Measurements from ENCODE around the gene PHTF1. TPM values are rescaled to one million over a fixed set of nuclear protein-coding genes. Genes with fewer than 3 reads are reported as not detected.

Gene PHTF1
- total and polyA plus RNA-seq, 10 of the 15 experiments (the other 5 are each of a cell fraction or from before 2014, with no cell fraction given), result 7.8 to 37.6 (median 24.1) TPM

DNA sequence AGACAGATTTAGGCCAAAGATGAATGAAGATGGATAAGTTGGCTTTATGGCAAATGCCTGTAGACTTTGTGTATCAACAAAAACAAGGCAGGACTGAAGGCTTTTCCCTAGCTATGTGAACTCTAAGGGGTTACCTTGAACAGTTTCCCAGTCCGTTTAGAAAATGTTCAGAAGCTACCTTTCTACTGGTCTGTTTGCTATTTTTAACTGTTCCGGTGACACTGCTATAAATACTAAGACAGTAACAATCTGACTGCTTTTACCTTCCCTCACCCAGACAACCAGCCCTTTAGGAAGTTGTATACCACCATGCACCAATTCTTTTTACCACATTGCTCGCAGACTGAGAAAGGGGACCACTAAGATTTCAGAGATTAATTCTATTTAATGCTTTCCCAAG, 102.2 kb downstream of the PHTF1 start:
- DNase-seq (ENCODE audit: low read depth, low spot score) (no peak), FAIRE-seq (no peak), ATAC-seq (no peak)
- Histone ChIP-seq H3K4me3 (no peak overlapping the region), H3K79me2 (ENCODE audit: control insufficient read depth, insufficient read depth, low read length) (no peaks in the 10 kb centered on the region), H2AFZ (ENCODE audit: control insufficient read depth, low read depth, low read length) (no peak overlapping the region), H4K20me1 (ENCODE audit: control insufficient read depth, insufficient read depth) (no peaks in the 10 kb centered on the region), H3K4me2 (ENCODE audit: control insufficient read depth, insufficient read depth) (no peak overlapping the region), H3K9me3 (replicated peaks; ENCODE audit: control insufficient read depth, insufficient read depth, low read length) (no peaks in the 10 kb centered on the region), H3K27ac (ENCODE audit: control insufficient read depth, insufficient read depth) (no peak overlapping the region), H3K4me1 (ENCODE audit: control insufficient read depth, insufficient read depth, low read length) (no peaks in the 10 kb centered on the region), H3K9ac (ENCODE audit: control insufficient read depth, insufficient read depth, low read length) (no peak overlapping the region), H3K36me3 (ENCODE audit: control insufficient read depth in 2 of 2, insufficient read depth in 2 of 2, low read length in 1 of 2) (no peaks in the 10 kb centered on the region), H3K27me3 (replicated peaks in 1 of 2; ENCODE audit: control insufficient read depth in 2 of 2, insufficient read depth in 2 of 2, low read length in 1 of 2) (no peaks in the 10 kb centered on the region)
- SMC1A ChIA-PET (ENCODE audit: uncharacterized antibody, unreplicated experiment), result interaction anchor here (2.1 kb wide), 1 partner anchor 10 kb away, joined by 4 read pairs; no protein-coding TSS in a partner anchor
- POLR2A ChIA-PET, result no interaction called here
- intact Hi-C loops (cut with micrococcal nuclease; ENCODE audit: unreplicated experiment), result no loop called here
- BruUV-seq (replicated peaks), result no TSS peak
- RAD21 ChIA-PET (ENCODE audit: unreplicated experiment), result no interaction called here
- WGBS (ENCODE audit: insufficient coverage, insufficient replicate concordance, low lambda C conversion rate, missing lambda C conversion rate), result 78% methylated on average over 3 of the region's 3 CpGs
- CTCF ChIA-PET, result interaction anchor here (0.6 to 0.9 kb wide), 2 partner anchors 19 to 812 kb away, joined by 3 read pairs; no protein-coding TSS in a partner anchor
- in situ Hi-C loops (cut with MboI), result no loop called here
- TF ChIP-seq TARDBP (IDR thresholded peaks at IDR 0.05; ENCODE audit: borderline replicate concordance) (no peak), BCL11A (IDR thresholded peaks at IDR 0.05; ENCODE audit: low read depth, low read length) (no peak), SP1 (IDR thresholded peaks at IDR 0.05; ENCODE audit: low read depth, low read length) (no peak), KAT2A (conservative IDR thresholded peaks at IDR 0.05; ENCODE audit: control insufficient read depth, low read depth, low read length) (no peak), SMAD1 (IDR thresholded peaks at IDR 0.05; ENCODE audit: low read depth, partially characterized antibody) (no peak), MTA3 (IDR thresholded peaks at IDR 0.05; ENCODE audit: borderline replicate concordance, low read length) (no peak), CHD4 (IDR thresholded peaks at IDR 0.05) (no peak), EED (IDR thresholded peaks at IDR 0.05; ENCODE audit: low read depth) (no peak), ZNF24 (IDR thresholded peaks at IDR 0.05) (no peak), KDM1A (IDR thresholded peaks at IDR 0.05; ENCODE audit: borderline replicate concordance) (no peak), PAX8 (IDR thresholded peaks at IDR 0.05) (no peak)
- TF ChIP-seq, protein P1, sequence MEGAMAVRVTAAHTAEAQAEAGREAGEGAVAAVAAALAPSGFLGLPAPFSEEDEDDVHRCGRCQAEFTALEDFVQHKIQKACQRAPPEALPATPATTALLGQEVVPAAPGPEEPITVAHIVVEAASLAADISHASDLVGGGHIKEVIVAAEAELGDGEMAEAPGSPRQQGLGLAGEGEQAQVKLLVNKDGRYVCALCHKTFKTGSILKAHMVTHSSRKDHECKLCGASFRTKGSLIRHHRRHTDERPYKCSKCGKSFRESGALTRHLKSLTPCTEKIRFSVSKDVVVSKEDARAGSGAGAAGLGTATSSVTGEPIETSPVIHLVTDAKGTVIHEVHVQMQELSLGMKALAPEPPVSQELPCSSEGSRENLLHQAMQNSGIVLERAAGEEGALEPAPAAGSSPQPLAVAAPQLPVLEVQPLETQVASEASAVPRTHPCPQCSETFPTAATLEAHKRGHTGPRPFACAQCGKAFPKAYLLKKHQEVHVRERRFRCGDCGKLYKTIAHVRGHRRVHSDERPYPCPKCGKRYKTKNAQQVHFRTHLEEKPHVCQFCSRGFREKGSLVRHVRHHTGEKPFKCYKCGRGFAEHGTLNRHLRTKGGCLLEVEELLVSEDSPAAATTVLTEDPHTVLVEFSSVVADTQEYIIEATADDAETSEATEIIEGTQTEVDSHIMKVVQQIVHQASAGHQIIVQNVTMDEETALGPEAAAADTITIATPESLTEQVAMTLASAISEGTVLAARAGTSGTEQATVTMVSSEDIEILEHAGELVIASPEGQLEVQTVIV (IDR thresholded peaks at IDR 0.05; ENCODE audit: borderline replicate concordance, partially characterized antibody), result no peak
- TF ChIP-seq, protein P2, sequence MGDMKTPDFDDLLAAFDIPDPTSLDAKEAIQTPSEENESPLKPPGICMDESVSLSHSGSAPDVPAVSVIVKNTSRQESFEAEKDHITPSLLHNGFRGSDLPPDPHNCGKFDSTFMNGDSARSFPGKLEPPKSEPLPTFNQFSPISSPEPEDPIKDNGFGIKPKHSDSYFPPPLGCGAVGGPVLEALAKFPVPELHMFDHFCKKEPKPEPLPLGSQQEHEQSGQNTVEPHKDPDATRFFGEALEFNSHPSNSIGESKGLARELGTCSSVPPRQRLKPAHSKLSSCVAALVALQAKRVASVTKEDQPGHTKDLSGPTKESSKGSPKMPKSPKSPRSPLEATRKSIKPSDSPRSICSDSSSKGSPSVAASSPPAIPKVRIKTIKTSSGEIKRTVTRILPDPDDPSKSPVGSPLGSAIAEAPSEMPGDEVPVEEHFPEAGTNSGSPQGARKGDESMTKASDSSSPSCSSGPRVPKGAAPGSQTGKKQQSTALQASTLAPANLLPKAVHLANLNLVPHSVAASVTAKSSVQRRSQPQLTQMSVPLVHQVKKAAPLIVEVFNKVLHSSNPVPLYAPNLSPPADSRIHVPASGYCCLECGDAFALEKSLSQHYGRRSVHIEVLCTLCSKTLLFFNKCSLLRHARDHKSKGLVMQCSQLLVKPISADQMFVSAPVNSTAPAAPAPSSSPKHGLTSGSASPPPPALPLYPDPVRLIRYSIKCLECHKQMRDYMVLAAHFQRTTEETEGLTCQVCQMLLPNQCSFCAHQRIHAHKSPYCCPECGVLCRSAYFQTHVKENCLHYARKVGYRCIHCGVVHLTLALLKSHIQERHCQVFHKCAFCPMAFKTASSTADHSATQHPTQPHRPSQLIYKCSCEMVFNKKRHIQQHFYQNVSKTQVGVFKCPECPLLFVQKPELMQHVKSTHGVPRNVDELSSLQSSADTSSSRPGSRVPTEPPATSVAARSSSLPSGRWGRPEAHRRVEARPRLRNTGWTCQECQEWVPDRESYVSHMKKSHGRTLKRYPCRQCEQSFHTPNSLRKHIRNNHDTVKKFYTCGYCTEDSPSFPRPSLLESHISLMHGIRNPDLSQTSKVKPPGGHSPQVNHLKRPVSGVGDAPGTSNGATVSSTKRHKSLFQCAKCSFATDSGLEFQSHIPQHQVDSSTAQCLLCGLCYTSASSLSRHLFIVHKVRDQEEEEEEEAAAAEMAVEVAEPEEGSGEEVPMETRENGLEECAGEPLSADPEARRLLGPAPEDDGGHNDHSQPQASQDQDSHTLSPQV (IDR thresholded peaks at IDR 0.05), result no peak
- TF ChIP-seq, protein P3, sequence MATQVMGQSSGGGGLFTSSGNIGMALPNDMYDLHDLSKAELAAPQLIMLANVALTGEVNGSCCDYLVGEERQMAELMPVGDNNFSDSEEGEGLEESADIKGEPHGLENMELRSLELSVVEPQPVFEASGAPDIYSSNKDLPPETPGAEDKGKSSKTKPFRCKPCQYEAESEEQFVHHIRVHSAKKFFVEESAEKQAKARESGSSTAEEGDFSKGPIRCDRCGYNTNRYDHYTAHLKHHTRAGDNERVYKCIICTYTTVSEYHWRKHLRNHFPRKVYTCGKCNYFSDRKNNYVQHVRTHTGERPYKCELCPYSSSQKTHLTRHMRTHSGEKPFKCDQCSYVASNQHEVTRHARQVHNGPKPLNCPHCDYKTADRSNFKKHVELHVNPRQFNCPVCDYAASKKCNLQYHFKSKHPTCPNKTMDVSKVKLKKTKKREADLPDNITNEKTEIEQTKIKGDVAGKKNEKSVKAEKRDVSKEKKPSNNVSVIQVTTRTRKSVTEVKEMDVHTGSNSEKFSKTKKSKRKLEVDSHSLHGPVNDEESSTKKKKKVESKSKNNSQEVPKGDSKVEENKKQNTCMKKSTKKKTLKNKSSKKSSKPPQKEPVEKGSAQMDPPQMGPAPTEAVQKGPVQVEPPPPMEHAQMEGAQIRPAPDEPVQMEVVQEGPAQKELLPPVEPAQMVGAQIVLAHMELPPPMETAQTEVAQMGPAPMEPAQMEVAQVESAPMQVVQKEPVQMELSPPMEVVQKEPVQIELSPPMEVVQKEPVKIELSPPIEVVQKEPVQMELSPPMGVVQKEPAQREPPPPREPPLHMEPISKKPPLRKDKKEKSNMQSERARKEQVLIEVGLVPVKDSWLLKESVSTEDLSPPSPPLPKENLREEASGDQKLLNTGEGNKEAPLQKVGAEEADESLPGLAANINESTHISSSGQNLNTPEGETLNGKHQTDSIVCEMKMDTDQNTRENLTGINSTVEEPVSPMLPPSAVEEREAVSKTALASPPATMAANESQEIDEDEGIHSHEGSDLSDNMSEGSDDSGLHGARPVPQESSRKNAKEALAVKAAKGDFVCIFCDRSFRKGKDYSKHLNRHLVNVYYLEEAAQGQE (IDR thresholded peaks at IDR 0.05; ENCODE audit: low read depth, low read length), result no peak
- TF ChIP-seq, protein P4, sequence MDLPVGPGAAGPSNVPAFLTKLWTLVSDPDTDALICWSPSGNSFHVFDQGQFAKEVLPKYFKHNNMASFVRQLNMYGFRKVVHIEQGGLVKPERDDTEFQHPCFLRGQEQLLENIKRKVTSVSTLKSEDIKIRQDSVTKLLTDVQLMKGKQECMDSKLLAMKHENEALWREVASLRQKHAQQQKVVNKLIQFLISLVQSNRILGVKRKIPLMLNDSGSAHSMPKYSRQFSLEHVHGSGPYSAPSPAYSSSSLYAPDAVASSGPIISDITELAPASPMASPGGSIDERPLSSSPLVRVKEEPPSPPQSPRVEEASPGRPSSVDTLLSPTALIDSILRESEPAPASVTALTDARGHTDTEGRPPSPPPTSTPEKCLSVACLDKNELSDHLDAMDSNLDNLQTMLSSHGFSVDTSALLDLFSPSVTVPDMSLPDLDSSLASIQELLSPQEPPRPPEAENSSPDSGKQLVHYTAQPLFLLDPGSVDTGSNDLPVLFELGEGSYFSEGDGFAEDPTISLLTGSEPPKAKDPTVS (IDR thresholded peaks at IDR 0.05; ENCODE audit: low read depth, low read length), result no peak
